Choroid plexus epithelial cell (primary cell): Measurements from ENCODE around the gene VAX1.

ENCODE experiments used
- DNase-seq: peaks from one replicate; pipeline ENCODE4 v3.0.0-alpha.2; 2010; ENCODE audit warnings: low read depth
- H3K4me3 ChIP-seq: 2 replicates; pipeline ENCODE4 v1.5.1; 2011; ENCODE audit warnings: low read depth, mild to moderate bottlenecking, control low read depth, low read length, moderate library complexity
- TF ChIP-seq, protein P1 (sequence below): conservative IDR thresholded peaks from 2 replicates; pipeline ENCODE4 v1.5.1; 2011; ENCODE audit warnings: low read depth, mild to moderate bottlenecking, control low read depth, inconsistent platforms, low read length, moderate library complexity

VAX1 gene

DNA sequence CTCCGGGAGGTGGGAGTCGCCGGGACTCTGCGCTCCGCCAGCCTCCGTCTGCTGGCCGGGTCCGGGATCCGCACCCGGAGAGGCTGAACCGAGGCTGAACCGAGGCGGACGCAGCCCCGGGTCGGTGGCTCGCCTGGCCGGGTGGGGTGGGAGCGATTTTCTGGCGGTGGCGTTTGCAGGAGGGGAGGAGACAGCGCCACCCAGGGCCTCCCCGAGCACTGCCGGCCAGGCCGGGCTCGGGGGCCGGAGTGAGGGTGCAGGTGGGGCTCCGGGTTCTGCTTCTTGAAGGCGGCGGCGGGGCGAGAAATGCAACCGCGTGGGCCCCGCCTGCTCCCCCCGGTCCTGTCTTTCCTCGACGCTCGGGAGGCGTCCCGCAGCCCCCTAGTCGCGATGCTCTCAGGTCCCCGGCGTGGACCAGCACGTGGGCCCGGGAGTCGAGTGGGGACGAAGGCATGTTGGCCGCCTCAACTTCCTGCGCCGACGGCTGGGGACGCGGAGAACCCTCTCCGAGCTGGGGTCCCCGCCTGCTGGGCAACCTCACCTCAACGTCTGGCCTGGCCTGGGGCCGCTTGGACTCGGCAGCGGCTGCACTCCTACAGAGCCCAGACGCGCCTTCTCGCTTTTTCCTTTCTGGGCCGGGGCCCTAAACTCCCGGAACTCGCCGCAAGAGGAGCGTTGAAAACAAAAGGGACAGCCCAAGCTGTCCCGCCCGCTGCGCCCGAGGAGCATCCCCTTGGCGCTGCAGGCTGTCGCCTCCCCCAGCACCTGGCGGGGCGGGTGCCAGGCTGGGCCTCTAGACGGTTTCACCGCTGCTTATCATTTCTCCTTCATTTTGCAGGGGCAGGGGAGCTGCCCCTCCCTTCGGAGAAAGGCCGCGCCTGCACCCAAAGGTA is 25.2 kb upstream of the VAX1 start:
- no peak for DNase-seq
- H3K4me3 ChIP-seq = no peak overlapping the region
- TF ChIP-seq, protein P1, sequence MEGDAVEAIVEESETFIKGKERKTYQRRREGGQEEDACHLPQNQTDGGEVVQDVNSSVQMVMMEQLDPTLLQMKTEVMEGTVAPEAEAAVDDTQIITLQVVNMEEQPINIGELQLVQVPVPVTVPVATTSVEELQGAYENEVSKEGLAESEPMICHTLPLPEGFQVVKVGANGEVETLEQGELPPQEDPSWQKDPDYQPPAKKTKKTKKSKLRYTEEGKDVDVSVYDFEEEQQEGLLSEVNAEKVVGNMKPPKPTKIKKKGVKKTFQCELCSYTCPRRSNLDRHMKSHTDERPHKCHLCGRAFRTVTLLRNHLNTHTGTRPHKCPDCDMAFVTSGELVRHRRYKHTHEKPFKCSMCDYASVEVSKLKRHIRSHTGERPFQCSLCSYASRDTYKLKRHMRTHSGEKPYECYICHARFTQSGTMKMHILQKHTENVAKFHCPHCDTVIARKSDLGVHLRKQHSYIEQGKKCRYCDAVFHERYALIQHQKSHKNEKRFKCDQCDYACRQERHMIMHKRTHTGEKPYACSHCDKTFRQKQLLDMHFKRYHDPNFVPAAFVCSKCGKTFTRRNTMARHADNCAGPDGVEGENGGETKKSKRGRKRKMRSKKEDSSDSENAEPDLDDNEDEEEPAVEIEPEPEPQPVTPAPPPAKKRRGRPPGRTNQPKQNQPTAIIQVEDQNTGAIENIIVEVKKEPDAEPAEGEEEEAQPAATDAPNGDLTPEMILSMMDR = no peak

GRCh38 chr10:117162093-117163060 is 24.3 kb upstream of the VAX1 start:
- DNase-seq = no peak
- TF ChIP-seq, protein P1 = no peak

DNA sequence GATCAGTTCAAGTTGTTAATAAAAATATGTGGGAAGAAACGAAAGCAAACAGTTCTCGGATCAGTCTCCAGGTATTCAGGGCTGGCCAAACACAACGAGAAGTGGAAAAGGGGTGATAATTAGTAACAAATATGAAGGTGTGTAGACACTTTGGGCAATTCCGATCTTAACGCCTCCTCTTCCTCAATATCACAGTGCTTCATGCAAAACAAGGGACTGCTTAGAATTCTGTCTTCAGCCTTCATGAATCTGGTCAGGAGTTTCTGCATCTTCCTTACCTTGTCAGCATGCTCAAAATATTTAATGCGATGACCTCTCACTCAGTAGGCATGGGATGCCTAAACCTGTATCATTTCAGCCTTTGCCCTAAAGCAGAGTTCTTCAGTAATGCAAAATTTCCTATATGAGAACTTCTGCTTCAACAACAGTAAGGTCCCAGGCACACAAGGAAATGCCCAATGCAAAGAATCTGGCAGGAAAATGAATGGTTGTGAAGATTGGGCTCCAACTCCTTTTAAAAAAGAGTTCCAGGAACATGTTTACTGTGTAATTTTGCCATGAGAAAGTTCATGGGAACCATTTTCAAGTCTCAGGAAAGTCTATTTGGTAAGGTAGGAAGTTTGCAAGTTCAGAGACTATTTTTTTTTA is 23.4 kb upstream of the VAX1 start:
- TF ChIP-seq, protein P1 = no peak
- DNase-seq = no peak
- H3K4me3 ChIP-seq = no peak overlapping the region

More at GRCh38 chr10:117162093-117163060, 24.3 kb upstream of the VAX1 start:
- no peak overlapping the region for H3K4me3 ChIP-seq

DNA sequence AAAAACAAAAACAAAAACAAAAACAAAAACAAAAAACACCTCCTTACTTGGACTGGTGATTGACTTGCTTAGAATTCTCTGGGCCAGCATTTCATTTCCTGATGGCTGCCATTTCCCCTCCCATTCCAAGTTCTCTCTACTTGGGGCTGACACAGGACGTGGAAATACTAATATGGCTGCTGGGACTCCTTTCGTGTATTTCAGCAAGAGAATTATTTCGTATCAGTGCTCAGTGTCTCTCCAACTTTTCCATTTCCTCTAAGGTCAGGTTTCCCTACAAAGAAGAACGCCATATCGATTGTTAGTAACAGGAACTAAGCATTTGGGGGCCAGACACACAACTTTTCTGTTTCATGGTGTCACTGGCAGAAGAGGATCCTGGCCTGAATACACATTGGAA is 22.5 kb upstream of the VAX1 start:
- H3K4me3 ChIP-seq = no peak overlapping the region
- TF ChIP-seq, protein P1 = no peak

DNA sequence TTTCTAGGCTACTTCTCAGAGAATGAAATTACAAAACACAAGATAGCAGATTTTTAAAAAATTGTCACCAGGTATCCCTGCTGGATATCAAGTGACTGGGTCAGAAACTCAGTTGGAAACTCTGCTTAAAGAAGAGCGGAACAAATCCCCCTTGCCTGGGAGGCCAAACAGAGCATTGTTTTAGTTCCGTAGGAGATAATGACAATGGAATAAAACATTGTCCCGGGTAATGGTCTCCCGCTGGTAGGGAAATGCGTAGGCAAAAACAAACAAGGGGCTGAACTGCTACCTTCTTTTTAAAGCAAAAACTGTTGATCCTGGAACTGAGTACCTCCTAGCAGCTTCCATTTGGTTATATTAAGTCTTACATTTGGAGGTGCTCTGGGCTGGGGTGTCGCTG is 21.3 kb upstream of the VAX1 start:
- no peak for DNase-seq
- no peak overlapping the region for H3K4me3 ChIP-seq
- TF ChIP-seq, protein P1 = no peak

More for the DNA sequence above, 22.5 kb upstream of the VAX1 start:
- DNase-seq = no peak

DNA sequence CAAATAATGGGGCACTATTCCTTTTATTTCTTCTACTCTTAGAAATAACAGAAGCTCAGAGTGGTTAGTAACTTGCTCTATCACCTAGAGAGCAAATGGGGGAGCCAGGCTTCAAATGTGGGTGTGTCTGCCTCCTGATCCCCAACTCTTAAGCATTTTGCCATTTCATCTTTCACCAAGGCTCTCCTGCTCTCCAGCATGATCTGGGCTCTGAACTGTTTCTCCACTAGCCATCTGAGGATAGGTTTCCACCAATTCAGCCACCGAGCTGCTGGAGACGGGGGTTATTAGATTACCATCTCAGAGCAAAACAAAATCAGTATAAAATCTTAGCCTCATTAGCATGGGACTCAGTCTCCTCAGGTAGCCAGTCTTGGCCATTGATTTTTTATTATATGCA is 20.2 kb upstream of the VAX1 start:
- DNase-seq = no peak
- TF ChIP-seq, protein P1 = no peak
- no peak overlapping the region for H3K4me3 ChIP-seq
